CD4-positive, alpha-beta T cell treated with Interleukin-12 subunit alpha and Interleukin-12 subunit beta, for 1 hour (primary cell): ENCODE results near the gene PRORP.
"Not testable (repeated sequence)": the region's sequence is repeated elsewhere in the genome, so short reads cannot be mapped to it uniquely, and the experiment has no call there.

Experiments
- DNase-seq: peaks from one replicate; pipeline ENCODE4 v3.0.0-alpha.2; 2020

The PRORP gene

DNA sequence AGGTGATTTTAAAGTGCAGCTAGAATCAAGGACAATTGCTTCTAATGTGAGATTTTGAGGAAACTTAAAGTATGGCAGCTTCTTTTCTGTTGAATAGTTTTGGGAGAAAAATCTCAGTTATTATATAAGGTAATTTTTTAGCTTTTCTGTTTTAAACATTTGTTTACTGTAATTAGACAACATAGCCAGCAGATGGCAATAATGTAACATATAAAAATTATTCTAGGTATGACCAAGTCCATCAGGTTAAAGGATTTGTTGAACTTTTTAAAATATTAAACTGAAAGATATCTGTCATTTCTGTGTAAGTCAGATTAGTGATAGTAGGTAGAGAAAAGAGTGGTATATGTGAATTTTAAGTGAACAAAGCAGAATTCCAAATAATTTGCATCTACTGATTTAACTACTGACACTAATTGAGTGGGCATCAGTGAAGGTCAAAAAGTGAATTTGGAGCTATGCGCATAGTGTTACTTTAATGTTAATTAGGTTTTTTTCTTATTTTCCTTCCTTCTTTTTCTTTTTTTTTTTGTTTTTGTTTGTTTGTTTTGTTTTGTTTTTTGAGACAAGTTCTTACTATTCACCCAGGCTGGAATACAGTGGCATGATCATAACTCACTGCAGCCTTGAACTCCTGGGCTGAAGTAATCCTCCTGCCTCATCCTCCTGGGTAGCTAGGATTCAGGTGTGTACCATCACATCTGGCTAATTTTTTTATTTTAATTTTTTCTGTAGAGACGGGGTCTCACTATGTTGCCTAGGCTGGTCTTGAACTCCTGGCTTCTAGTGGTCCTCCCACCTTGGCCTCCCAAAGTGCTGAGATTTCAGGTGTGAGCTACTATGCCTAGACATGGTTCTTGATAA lies 18.6 kb downstream of the PRORP start:
- no peak for DNase-seq

DNA sequence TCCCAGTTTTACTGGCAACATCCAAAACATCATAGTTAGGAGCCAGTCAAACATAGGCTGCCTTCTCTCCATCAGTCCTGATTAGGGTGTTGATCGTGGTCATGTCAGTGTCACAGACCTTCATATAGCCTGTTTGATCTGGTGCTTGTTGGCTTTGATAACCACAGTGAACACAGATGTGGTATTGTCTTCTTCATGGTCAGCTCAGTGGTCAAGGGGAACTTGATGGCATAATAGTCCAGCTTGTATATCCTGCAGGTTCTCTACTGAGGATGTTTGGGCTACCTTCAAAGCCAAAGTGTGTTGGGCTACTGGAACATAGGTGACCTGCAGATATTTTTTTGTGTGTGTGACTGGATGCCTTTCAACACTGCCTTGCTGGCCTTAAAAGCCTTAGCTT lies 21.7 kb downstream of the PRORP start:
- DNase-seq = no peak

DNA sequence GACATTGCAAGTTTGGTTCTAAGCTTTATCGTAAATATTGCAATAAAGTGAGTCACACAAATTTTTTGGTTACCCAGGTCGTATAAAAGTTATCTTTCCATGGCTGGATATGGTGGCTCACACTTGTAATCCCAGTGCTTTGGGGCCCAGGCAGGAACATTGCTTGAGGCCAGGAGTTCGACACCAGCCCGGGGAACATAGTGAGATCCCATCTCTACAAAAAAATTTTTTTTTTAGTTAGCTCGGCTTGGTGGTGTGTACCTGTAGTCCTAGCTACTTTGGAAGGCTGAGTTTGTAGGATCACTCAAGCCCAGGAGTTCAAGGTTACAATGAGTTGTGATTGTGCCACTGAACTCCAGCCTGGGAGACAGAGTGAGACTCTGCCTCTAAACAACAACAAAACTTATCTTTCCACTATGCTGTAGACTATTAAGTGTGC lies 24.4 kb downstream of the PRORP start:
- no peak for DNase-seq

- no peak for DNase-seq
These were observed 24.8 kb downstream of the PRORP start for GRCh38 chr14:35147186-35147585.

GRCh38 chr14:35147711-35148110 lies 25.4 kb downstream of the PRORP start:
- DNase-seq = no peak

- DNase-seq = no peak
These were observed 26.9 kb downstream of the PRORP start for GRCh38 chr14:35149239-35149638.

GRCh38 chr14:35152531-35152930 lies 30.2 kb downstream of the PRORP start:
- DNase-seq = not testable (repeated sequence)

DNA sequence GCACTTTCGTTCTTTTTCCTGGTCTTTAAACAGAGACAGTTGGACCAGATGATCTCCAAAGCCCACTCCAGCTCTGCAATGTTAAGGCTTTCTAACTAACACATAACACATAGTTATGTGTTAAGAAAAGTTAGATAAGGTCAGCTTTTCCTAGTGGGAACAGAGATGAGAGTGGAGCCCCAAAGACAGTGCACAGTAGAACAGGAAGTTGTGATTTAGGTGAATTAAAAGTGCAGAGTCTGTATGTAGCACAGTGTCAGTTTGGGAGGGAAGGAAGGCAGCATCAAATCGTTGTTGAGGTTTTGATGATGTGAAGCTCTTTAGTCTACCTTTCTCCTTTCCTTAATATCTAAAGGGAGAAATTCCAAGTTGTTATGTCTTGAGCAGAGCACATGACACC lies 31.7 kb downstream of the PRORP start:
- no peak for DNase-seq

DNA sequence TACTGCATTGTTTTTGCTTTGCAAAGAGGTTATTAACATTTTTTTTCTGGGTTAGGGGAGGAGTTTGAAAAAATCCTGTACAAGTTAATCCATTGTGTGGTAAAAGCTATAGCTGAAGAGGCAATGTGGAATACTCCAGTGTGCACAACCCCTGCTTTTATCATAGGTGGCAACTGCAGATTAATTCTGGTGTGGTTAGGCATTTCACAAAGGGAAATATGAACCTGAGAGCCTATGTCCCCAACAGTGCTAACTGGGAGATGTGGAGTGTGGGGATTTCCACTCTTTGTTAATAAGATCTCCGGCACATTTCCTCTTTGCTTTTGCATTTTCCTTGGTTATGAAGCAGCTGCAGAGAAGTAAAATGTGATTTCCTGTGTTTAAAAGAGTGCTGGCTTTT lies 33.6 kb downstream of the PRORP start:
- peak; percentile 31 for DNase-seq

DNA sequence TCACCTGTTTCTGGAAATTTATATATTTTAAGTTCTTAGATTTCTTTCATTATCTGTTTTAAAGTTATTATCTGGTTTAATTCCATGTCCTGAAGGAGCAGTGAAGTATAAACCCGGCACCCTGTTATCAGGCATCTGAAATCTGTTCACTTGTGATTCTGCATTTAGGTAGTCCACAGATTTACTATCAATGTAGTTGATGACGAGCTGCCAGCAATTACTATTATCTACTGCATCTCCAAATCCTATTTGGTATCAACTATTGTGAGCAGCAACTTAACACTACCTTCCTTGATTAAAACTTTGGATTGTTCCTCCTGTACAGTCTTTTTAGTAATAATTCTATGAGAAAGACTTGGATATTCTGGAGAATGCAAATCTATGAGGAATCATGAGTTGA lies 36.1 kb downstream of the PRORP start:
- no peak for DNase-seq

DNA sequence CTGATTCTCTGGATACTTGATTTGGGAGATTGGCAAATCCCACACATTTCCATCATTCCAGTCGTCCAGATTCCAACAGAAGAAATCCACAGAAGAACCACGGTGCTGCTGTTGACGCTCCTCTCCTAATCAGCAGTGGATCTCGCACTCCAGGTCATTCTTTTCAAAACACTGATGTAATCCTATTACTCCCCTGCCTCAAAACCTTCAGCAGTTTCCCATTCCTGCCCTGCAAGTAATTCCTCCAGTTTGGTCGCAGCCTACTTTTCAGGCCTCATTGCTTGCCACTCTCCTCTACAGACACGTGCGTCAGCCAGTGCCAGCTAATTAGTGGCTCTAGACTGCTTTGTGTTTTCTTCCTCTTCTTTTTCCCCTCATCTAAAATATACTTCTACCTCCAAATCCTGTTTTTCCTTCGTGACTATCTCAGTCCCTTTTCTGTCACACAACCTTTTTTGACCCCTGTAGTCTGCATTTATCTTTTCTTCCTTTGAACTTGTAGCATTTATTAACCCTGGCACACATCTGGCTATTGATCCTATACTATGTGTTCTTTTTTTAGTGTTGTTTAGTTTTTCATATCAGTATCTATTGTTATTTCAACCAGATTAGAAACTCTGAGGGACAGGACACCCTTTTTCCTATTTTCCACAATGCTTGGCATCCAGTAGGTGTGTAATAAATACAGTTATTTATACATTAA lies 36.8 kb downstream of the PRORP start:
- DNase-seq = no peak

DNA sequence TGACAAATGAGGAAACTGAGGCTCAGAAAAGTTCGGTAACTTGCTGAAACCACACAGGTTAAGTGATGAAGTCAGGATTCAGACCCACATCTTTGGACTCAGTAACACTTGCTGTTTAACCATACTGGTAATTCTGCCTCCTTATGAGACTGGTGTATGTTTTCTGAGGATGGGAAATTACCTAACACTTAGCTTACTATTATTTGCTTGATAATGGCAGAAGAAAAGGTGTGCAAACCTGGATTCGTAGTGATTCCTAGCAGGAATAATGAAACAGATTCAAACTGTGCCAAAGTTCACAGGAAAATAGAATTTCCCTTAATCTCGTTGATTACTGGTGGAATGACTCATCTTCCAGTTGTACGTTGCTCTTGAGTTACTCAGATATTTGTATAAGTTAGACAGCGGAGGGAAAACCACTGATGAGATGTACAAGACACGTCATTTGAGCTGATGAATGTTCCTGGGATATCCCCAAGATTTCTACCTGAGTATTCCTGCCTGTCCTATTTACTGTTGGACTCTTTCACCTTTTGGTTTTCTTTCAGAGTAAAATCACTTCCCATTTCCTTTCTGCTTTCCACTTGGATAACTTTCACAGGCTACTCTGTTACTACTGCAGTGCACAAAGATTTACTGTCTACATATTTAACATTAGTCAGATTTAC lies 37.5 kb downstream of the PRORP start:
- DNase-seq = no peak

- peak; percentile 56 for DNase-seq
These were observed 38.9 kb downstream of the PRORP start for GRCh38 chr14:35161231-35161630.

GRCh38 chr14:35163384-35163783 lies 41.0 kb downstream of the PRORP start:
- DNase-seq = no peak

DNA sequence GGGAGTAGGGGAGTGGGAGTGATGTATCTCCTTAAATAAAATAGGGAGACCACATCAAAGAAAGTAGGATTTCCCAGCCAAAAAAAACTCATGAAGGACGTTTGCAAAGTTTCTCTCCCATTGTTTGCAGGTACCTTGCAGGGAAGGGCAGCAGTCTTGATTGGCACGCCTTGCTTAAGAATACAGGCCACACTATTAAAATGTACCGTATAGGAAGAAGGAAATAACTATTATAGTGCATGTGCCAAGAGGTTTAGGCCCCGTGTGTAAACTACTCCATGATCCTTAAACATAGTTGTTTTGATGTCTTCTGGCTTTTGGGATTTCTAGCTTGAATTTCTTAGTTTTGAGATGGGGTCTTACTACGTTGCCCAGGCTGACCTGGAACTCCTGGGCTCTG lies 42.5 kb downstream of the PRORP start:
- DNase-seq = no peak

- DNase-seq = no peak
These were observed 45.1 kb downstream of the PRORP start for GRCh38 chr14:35167496-35167895.
